A549 (cell line): Measurements from ENCODE around the gene NUP210.
"Not testable (repeated sequence)": the region's sequence is repeated elsewhere in the genome, so short reads cannot be mapped to it uniquely, and the experiment has no call there.

ENCODE experiments used
- CHD2 ChIP-seq: fragments of 150-350 bp; IDR thresholded peaks from 2 replicates; pipeline ENCODE4 v1.6.1; 2014; ENCODE audit warnings: low read length; ENCODE audit not compliant: partially characterized antibody
- CTCF ChIP-seq: fragments of >200 bp; sonication (Bioruptor Twin); formaldehyde crosslinking; IDR thresholded peaks from 3 replicates; pipeline ENCODE4 v1.5.1; 2016
- MYC ChIP-seq: IDR thresholded peaks from 2 replicates; pipeline ENCODE4 v1.6.1; 2012; ENCODE audit warnings: mild to moderate bottlenecking, inconsistent platforms, low read length, improper control_type of control experiment, borderline replicate concordance

- not testable (repeated sequence) for TF ChIP-seq MYC, CHD2, CTCF
Measured at GRCh38 chr3:13442882-13443281, 22.8 kb upstream of the NUP210 start.
